Measurements from ENCODE around the gene ITGA4.

- TF ChIP-seq CTCF (IDR thresholded peaks at IDR 0.05; ENCODE audit: insufficient read depth, low read length, poor library complexity, severe bottlenecking) (no peak), EZH2phosphoT487 (conservative IDR thresholded peaks at IDR 0.05; ENCODE audit: low read length) (no peak)
Measured at GRCh38 chr2:181440344-181440743, 16.8 kb upstream of the ITGA4 start.

All from SU-DHL-6 (cell line).